Stimulated activated CD4-positive, alpha-beta T cell treated with anti-CD3 and anti-CD28 coated beads, Interleukin-4, amount 100 ng/mL, for 24 hours (primary cell): ENCODE measurements around the gene GRID1.

ENCODE experiments used
- DNase-seq: peaks from one replicate; pipeline ENCODE4 v3.0.0-alpha.2; 2020

The GRID1 gene

DNA sequence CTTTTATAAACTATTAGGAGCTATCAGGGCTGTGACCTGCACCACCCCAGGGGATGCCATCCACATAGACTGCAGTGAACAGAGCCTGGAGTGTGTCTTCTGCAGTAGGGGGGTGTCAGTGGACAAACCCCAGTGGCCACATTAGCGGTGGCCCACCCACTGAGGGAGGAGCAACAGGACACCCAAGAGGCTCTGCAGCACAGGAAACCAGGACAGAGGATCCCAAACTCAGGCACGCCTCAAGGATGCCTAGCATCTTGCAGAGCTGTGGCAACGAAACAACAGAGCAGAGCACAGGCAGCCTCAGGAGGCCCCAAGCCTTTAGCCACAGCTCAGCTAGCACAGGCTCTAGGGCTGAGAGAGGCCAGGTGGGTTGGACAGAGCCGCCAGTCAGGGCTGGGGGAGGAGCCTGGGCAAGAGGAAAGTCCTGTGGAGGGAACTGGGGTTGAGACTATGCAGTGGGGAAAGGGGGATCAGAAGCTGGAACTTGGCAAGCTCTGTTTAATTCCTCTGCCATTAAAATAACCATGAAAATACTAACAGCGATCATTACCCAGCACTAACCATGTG lies 53.8 kb downstream of the GRID1 start:
- DNase-seq = no peak

DNA sequence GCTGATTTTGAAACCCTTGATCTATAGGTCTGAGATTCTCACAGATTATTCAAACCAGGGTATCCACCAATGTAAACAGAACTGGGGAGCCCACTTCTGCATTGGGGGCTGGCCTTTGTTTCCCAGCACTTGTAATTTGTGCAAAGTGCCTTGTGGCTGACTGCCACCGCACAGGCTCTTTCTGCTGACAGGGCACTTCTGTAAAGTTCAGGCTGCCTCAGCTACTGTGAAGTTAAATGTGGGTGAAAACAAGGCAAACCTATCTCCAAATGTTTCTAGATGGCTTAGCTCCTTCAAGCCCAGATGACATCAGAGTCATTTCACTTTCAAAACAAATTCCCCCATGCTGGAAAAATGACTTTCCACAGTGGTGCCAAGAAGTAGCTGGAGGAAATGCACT lies 54.7 kb downstream of the GRID1 start:
- DNase-seq = no peak

DNA sequence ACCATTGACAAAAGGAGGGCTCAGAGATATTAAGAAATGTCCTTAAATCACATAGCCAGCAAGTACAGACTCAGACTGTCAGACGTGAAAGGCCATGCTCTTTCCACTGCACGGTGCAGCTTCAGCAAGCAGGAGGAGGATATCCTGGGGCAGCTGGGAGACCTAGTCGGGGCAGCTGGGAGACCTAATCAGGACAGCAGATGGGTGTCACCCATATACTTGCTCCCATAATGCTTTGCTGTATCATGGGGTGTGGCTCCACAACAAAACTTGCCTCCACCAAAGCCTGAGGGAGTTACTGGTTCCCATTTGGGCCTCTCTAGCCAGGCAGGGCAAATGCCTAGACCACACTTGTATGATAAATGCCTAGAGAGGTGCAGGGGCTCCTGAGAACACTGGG lies 55.4 kb downstream of the GRID1 start:
- no peak for DNase-seq

DNA sequence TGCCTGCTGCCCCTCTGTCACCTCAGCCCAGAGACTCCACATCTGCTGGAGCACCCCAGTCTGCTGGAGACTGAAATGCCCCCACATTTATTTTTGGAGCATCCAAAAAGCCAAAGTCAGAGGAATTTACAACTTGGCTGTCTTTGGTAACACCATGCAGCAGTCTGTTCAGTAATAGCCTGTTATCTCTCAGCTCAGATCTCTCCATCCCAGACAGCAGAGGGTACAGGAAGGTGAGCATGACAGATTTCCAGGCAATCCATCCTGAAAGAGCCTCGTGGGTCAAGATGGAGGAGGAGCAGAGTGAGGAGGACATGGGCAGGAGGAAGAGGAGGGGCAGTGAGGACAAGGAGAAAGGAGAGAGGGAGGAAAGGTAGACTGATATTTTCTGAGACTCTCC lies 55.9 kb downstream of the GRID1 start:
- no peak for DNase-seq

DNA sequence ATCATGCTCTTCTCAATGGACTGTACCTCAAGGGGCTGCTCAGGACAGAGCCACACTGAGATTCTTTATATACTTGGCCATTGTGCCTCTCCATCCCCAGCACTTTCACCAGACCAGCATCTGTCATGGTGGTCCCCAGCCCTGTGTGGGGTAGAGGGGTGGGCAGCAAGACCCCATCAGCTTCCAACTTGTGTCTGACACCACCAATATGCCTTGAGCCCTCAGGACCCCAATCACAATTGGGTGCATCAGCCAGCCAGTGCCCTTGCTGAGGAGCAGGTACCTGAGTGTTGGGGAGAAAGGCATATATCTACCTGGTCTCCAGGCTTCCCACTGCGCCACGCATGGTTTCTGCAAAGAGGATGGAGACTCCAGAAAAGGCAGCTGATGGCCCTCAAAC lies 56.3 kb downstream of the GRID1 start:
- DNase-seq = no peak

DNA sequence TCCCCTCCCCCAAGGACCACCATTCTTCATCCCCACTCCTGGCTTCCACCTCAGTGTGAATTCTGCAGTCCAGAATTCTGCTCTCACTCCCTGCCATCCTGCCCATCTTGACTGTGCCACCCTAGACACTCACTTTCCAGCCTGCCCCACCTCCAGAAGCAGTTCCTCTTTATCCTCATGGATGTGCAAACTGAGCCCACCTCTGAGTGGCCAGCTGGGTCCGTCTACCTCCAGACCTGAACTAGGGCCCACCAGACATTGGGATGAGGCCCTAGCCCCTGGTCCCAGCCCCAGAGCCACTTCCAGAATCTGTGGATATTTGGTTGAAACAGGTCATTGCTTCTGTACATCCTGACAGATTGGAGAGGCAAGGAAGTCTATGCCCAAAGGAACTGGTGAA lies 58.5 kb downstream of the GRID1 start:
- no peak for DNase-seq

DNA sequence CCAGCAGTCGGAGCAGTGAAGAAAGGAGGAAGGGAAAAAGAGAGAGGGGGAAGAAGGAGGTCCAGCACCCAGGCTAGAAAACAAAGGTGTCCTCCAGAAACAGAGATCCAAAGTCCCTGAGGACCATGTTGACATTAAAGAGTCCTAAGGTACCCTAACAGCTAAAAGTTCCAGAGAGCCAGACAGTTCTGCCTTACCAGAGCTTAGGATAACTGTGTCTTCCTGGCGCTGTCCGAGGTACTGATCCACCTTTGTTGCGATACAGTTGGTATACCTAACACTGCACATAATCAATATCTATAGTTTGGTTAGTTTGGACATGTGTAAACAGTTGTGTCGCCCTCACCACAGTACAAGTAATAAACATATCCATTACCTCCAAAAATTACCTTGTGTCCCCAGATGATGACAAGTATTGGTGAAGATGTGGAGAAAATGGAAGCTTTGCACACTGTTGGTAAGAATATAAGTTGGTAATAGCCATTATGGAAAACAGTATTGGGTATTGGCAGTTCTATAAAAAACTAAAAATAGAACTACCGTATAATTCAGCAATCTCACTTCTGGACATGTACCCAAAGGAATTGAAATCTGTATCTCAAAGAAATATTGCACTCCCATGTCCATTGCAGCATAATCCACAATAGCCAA lies 59.8 kb downstream of the GRID1 start:
- no peak for DNase-seq

DNA sequence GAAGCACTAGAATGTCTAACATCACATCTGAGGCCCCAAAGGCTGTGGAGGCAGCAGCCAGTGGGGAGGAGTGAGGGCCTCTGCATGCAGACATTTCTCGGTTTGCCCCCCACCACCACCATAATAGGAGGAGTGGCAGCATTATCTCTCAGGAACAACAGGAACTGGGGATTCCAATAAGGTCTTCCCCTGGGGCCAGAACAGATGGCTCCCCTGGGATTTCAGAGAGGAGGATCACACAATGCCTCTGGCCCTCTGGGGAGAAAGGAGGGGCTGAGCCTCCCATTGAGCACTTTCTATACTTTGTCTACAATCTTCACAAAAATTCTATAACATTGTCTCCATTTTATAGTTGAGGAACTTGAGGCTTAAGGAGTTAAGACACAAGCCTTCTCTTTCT lies 61.1 kb downstream of the GRID1 start:
- no peak for DNase-seq

DNA sequence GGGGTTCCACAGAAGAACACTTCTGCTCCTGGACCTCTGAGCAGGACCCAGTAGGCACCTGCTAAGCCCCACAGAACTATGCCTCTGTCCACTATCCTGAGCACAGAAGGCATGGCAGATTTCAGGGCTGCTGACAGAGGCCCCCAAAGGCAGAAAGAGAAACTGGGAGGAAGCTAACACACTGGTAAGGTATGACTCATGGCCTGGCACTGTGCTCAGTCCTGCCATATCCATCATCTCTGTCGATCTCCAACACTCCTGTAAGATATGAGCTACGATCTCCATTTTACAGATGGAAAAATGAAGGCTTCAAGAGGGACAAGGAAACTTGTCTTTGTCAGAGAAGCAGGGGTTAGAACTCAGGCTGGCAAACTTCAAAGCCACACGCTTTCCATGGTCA lies 62.2 kb downstream of the GRID1 start:
- no peak for DNase-seq

DNA sequence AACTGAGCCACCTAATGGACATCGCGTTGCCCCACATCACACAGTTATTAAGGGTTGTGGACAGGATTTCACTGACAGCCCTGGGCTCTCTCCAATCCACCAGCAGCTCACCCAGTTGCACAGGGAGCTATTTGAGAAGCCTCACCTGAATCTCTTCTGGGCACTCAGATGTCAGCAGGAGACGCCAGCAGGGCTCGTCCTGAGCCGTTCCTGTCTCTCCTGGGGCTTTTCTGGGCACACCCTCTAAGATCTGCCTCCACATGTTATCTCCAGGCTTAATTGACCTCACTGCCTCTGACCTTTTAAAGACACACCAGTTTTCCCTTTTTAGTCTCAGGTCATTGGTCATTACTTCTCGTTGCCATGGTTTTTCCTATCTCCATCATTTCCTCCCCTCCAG lies 63.0 kb downstream of the GRID1 start:
- DNase-seq = no peak

DNA sequence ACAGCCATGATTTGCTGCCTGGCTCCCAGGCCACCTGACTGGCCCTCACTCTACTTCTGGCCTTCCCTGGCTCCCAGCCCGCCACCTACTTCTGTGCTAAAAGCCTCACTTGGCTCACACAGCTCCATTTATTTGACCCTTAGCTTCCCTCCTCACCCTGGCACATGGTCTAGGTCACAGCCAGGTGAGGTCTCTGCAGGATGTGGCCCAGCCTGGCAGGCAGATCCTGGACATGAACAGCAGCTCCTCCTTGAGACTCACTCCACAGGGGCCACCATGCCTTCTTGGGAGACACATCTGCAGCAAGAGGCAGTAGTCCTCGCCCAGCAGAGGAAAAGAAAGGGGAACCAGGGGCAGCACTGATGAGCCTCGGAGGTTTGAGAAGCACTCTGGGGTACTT lies 64.6 kb downstream of the GRID1 start:
- no peak for DNase-seq

DNA sequence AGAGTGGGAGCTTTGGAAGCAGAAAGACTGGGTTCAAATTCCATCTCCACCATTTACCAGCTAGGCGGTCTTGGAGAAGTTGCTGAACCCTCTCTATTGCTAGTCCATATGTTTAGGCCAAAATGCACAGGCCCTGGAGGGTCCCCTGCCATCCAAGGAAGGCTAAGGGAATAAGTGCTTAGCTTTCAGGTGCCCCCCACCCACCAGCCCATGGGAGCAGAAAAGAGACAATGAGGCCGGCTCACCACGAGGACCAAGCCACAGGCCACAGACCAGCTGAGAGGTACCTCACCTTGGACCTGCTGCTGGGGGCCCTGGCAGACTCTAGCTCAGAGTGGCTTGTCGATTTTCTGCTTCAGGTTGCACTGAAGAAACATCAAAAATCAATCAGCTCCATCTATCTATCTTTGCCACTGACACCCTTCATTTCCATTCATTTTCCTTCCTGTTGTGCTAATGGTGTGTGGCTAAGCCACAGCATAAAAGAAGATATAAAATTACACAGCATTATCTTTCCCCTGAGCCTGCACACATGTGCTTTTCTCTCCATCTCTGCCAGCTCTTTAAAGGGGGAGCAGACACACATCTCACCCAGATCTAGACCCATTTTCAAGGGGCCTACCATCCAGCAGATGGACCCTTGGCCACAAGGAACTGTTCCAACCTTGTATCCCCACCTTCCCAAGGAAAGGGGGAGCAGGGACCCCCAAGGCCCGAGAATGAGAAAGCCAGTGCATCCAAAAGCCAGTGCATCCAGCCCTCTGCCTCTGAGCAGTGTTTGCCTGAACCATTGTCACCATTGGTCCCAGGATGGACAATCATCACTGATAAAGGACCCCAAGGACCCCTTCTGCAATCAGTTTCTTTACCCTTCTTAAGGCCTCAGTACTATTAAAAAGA lies 65.4 kb downstream of the GRID1 start:
- DNase-seq = no peak

DNA sequence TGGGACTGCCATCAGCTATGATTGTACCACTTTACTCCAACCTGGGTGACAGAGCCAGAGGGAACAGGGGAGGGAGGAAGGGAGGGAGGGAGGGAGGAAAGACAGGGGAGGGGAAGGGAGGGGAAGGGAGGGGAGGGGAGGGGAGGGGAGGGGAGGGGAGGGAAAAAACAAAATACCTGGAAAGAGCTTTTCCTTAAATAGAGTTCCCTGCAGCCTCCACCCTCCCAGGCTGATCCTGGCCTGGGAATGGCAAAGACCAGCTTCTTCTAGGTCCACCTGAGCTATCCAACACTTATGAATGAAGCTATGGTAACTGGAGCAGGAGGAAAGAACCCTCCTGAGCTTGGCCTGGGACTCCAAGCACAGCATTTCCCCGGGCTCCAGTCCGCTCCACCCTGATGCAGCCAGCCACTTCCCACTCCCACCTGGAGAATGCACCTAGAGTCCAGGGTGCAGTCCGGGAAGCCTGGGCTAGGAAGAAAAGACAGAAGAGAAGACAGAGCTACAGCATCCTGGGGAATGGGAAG lies 66.1 kb downstream of the GRID1 start:
- no peak for DNase-seq

DNA sequence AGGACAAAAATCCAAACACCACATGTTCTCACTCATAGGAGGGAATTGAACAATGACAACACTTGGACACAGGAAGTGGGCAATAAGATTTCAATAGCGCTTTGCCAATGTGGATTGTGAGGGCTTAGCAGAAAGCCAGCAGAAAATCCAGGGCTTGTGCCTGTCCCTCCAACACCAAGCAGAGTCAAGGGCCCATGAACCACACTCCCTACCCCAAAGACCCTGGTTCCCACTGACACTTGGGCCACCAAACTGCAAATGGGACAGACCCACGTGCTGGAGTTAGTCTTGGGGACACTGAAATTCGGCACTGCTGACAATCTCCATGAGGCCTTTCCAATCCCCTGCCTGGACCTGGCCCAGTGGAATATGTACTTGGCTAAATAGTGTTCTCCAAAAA lies 67.0 kb downstream of the GRID1 start:
- no peak for DNase-seq

DNA sequence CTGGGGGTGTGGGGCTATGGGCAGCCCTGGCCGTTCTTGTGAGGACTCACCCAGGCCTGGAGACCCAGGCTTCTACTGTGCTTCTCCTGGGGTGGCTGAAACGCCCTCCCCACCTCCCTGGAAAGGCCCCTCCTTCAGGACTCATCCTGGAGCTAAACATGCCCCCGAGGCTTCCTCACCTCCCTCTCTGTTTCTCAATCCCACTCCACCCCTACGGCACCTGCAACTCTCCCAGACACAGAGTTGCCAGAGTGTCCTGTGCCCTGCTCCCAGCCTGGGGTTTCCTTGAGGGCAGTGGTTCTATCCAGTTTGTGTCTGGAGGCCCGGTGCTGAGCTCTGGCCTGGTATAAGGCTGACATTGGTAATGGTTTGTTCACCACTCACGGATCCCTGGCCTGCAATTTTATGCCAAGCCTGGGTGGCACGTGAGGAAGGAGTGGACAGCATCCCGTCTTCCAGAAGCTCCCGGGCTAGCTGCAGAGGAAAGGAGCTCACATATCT lies 68.0 kb downstream of the GRID1 start:
- DNase-seq = no peak

DNA sequence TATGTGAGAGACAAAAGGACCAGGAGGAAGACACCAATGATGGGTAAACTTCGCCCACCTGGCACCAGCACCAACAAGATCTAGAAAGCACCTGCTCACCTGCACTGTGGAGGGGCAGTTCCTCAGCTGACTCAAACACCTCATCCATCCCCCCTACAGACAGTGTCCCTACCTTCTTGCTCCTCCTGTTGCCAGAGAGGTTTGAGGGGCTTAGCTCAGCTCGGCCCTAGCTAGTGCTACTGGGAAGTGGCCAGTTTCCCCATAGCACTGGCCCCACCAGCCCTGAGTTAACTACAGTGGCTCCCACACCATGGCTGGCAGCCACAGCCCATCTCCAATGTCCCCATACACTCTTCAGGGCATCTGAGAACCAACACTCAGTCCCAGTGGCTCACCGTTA lies 70.8 kb downstream of the GRID1 start:
- no peak for DNase-seq

DNA sequence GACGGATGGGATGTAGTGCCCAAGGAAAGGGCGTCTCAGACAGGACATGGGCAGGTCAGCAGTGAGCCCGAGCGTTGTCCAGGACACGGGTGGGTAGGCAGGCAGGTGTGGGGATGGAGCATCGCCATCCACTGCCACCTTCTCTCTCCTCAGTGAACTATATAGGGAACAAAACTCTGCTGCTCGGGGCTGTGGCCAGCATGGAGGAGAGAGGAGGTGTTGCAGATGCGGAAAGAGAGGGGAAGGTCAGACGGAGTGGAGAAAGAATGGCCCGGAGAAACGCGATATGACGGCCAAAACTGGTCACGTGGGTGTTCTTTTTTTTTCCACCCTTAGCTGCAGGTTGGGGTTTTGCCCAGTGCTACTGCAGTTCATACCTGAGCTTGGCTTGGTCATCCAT lies 71.2 kb downstream of the GRID1 start:
- DNase-seq = no peak

DNA sequence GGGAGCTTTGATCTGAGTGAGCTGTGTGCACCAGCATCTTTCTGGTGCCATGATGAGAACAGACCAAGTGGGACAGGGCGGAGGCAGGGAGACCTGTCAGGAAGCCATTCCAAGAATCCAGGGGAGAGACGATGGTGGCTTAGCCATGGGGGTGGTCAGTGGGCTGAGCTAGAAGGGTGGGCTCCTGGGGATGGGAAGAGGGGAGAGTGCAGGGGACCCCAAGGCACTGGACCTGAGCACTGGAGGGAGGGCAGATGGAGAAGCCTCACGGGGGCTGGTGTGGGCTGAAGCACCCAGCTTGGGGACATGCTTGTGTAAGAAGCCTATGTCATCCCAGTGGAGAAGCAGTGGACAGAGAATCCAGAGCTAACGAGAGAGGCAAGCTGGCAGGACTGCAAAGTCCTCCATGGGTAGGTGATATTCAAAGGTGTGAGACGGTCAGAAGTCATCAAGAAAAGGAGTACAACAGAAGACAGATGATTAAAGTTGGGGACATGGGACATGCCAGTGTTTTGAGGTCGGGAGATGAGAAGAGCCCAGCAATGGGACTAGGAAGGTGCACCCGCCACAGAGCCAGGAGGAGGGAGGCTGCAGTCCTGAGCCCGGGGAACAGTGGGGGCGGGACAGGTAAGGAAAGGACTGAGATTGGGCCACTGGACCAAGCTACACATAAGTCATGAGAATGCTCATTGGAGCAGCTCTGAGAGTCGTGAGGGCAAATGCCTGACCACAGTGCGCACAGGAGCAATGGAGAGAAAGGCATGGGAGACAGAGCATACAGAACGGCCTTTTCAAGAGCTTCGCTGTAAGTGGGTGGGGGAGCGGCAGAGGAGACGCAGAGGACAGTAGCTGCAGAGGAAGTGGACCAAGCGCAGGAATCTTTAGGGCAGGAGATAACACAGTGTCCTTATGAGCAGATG lies 72.0 kb downstream of the GRID1 start:
- no peak for DNase-seq

DNA sequence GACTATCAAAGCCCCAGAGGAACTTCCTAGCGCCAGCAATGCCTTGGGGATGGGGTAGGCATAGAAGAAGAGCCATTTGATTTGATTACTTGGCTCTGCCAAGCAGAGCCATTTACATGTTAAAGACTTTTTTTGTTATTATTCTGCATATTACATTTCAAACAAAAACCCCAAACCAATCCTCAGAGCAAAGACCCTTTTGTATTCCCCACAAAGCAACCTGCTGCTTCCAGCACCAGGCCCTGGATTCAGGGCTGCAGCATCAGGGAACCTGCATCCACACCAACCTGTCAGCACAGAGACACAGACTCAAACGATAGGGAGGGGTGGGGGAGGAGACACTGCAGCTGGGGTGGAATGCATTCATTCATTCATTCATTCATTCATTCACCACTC lies 73.2 kb downstream of the GRID1 start:
- DNase-seq = no peak

DNA sequence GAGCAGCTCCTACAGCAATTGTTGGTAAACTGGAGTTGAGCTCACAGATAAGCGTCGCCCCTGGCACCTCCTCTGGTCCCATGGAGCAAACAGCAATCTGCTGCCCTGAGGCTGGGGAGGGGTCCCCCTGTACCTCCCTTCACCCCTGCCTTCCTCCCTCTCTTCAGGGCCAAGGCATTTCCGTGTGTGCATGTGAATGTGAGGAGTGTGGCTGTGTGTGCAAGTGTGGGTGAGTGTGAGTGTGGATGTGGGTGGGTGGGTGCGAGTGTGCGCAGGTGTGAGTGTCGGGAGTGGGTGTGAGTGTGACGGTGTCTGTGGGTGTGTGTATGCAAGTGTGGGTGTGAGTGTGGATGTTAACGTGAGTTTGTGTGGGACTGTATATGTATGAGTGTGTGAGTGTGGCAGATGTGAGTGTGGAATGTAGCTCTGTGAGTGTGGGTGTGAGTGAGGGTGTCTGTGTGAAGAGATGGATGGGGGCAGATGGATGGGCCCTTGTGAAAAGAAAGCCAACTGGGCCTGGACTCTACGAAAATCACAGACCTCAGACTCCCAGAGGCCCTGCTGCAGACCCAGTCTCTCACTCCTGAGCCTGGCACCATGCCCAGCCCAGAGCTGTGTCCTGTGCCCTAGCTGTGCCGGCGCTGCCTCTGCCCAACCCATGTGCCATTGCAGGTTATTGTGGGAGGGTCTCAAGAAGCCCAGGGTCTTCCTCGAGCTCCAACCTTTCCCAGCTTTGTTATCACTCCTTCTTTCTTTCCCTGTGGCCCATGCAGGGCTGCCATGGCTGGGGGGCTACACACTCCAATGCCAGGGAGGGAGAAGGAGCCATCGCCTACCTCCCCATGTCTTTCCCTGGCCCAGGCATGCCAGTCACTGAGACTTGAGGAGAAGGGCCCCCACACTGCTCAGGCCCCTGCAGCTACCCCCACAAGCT lies 73.9 kb downstream of the GRID1 start:
- DNase-seq = no peak

DNA sequence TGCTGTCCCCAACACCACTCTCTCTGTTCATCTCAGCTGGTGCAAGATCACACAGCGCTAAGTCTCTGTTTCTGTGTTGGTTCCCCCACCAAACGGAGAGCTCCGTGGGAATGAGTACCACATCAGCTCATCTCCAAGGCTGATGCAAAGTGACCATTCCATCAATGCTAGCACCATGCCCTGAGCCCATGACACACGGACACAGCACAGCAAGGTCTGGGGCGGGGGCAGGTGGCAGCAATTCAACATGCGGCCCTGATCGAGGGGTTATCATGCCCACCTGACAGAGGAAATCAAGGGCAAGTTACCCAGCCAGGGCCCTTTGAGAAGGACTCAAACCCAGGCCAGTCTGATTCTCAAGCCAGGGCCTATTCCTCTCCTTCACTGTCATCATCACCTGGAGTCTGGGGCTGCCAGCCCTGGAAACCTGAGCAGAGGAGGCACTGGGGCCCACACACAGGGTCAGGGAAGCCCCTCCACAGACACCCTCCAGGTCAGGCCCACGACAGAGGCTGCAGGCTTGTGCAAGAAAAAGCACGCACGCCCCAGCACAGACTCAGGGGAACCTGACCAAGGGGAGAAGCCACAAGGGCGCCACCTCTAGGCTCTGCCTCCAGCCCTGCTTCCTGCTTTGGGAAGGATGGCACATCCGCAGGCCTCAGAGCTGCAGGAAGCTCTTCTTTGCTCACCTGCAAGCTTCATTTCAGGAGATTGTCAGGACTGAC lies 74.8 kb downstream of the GRID1 start:
- no peak for DNase-seq
